Karpas-422 (cell line): ENCODE data around the gene MINDY2. TPM values are rescaled to one million over a fixed set of nuclear protein-coding genes. Genes with fewer than 3 reads are reported as not detected.

ENCODE experiments used
- DNase-seq: peaks from one replicate; pipeline ENCODE4 v3.0.0-alpha.2; 2015
- H2AFZ ChIP-seq: fragments of 200-600 bp; sonication (generic); 2 replicates; pipeline ENCODE4 v1.6.1; 2014; ENCODE audit warnings: antibody characterized with exemption, low read length, mixed read lengths
- H3K27ac ChIP-seq: fragments of 200-600 bp; sonication (generic); 2 replicates; pipeline ENCODE4 v1.5.1; 2014; ENCODE audit warnings: mild to moderate bottlenecking, low read length, moderate library complexity
- H3K27me3 ChIP-seq: fragments of 200-600 bp; sonication (generic); 2 replicates; pipeline ENCODE4 v1.6.1; 2014; ENCODE audit warnings: low read length, mixed read lengths
- H3K36me3 ChIP-seq: fragments of 200-600 bp; sonication (generic); 2 replicates; pipeline ENCODE4 v1.6.1; 2014; ENCODE audit warnings: low read length, mixed read lengths; ENCODE audit not compliant: insufficient read depth
- H3K4me1 ChIP-seq: fragments of 200-600 bp; sonication (generic); 2 replicates; pipeline ENCODE4 v1.6.1; 2014; ENCODE audit warnings: mild to moderate bottlenecking, low read length, mixed read lengths
- H3K4me2 ChIP-seq: fragments of 200-600 bp; sonication (generic); 2 replicates; pipeline ENCODE4 v1.6.1; 2014; ENCODE audit warnings: low read length, low read depth, mild to moderate bottlenecking; ENCODE audit not compliant: poor library complexity, severe bottlenecking
- H3K4me3 ChIP-seq: fragments of 200-600 bp; sonication (generic); 2 replicates; pipeline ENCODE4 v1.5.1; 2014; ENCODE audit warnings: mild to moderate bottlenecking, antibody characterized with exemption, low read length, mixed read lengths
- H3K79me2 ChIP-seq: fragments of 200-600 bp; sonication (generic); 2 replicates; pipeline ENCODE4 v1.6.1; 2014; ENCODE audit warnings: mild to moderate bottlenecking, low read length, mixed read lengths
- H3K9ac ChIP-seq: fragments of 200-600 bp; sonication (generic); 2 replicates; pipeline ENCODE4 v1.6.0; 2014; ENCODE audit warnings: low read length
- H3K9me2 ChIP-seq: fragments of 200-600 bp; sonication (generic), shearing (Covaris generic); replicated peaks from 2 replicates; pipeline ENCODE4 v1.6.0; 2014; ENCODE audit warnings: mild to moderate bottlenecking, low read length, moderate library complexity; ENCODE audit not compliant: insufficient read depth
- H3K9me3 ChIP-seq: fragments of 300-700, 200-600 bp; sonication (generic); 2 replicates; pipeline ENCODE4 v1.6.1; 2014; ENCODE audit warnings: low read length, mixed read lengths
- H4K20me1 ChIP-seq: fragments of 200-600 bp; sonication (generic); 2 replicates; pipeline ENCODE4 v1.6.1; 2014; ENCODE audit warnings: mild to moderate bottlenecking, antibody characterized with exemption, low read length, low read depth; ENCODE audit not compliant: insufficient read depth
- small RNA-seq: library from RNA; depleted of rRNA; stranded (forward); fragments of <200 nt; gene quantifications from one replicate; pipeline ENCODE3, GENCODE V24; 2014
- total RNA-seq: library from RNA; depleted of rRNA; stranded (reverse); fragments of >200 nt; shearing (Covaris generic); gene quantifications from 2 replicates; pipeline ENCODE4 v1.2.3, GENCODE V29; 2014; ENCODE audit warnings: low replicate concordance; rRNA removed

The MINDY2 gene
- total RNA-seq, 1 experiment from 2014 or later, result 11.4 TPM

DNA sequence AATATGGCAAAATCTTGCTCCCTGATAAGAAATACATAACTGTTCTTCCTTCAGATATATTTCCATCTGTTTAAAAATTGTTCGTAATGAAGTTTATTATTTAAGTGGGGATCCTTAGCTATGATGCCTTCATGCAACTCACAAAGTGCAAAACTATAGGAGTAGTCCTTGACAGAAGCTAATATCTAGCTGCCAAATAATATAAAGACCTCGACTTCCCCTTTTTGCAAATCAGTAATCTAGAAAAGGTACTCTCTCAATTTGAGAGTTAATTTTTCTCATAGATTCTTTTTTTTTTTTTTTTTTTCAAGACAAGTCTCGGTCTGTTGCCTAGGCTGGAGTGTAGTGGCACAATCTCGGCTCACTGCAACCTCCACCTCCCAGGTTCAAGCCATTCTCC lies 139.4 kb downstream of the MINDY2 start:
- Histone ChIP-seq H3K9me2 (no peaks in the 10 kb centered on the region), H3K9ac (no peak overlapping the region), H3K36me3 (peaks cover 62% of the 10 kb centered on the region), H3K27me3 (no peaks in the 10 kb centered on the region), H4K20me1 (no peaks in the 10 kb centered on the region; the same call in 1 of the 2 replicates), H3K4me1 (peaks cover 10% of the 10 kb centered on the region), H3K4me2 (no peak overlapping the region), H3K27ac (no peak overlapping the region), H2AFZ (no peak overlapping the region), H3K79me2 (peaks cover 94% of the 10 kb centered on the region), H3K4me3 (no peak overlapping the region), H3K9me3 (no peaks in the 10 kb centered on the region)
- no peak for DNase-seq

Small RNA genes lying within 50 kb of the gene (small RNA-seq; reads per million reads assigned to genes)
- gene RF00012 (not detected), gene ZNF444P1 (not detected)

Other genes starting within 250 kb of the MINDY2 start
- gene ADAM10, start 21.6 kb upstream of the MINDY2 start, total RNA-seq, result 122 and 130 TPM in 2 replicates
- 119 and 153 TPM in 2 replicates for gene SLTM, start 162.4 kb downstream of the MINDY2 start, total RNA-seq
- 26.8 and 61.0 TPM in 2 replicates for gene RNF111, start 216.4 kb downstream of the MINDY2 start, total RNA-seq